DND-41 (cell line): ENCODE measurements around the gene DUS3L.

ENCODE experiments used
- ATAC-seq: fragments of 200-7000 bp; cut with Tn5 transposase; 3 replicates; pipeline ENCODE4 v1.9.1; 2021; ENCODE audit warnings: low read depth; ENCODE audit not compliant: insufficient read depth
- DNase-seq: peaks from one replicate; pipeline ENCODE4 v3.0.0-alpha.2; 2020
- H2AFZ ChIP-seq: 2 replicates; pipeline ENCODE4 v1.6.0; 2012; ENCODE audit warnings: low read depth, low read length
- H3K27ac ChIP-seq: 2 replicates; pipeline ENCODE4 v1.5.1; 2012; ENCODE audit warnings: low read length, inconsistent platforms
- H3K27me3 ChIP-seq: fragments of 200-600 bp; sonication (generic); 2 replicates; pipeline ENCODE4 v1.6.0; 2012; ENCODE audit warnings: low read length, mild to moderate bottlenecking, inconsistent platforms; ENCODE audit not compliant: insufficient read depth, poor library complexity
- H3K36me3 ChIP-seq: 2 replicates; pipeline ENCODE4 v1.5.1; 2012; ENCODE audit warnings: low read length, inconsistent platforms; ENCODE audit not compliant: insufficient read depth
- H3K4me1 ChIP-seq: 2 replicates; pipeline ENCODE4 v1.5.1; 2012; ENCODE audit warnings: mild to moderate bottlenecking, low read length; ENCODE audit not compliant: insufficient read depth
- H3K4me2 ChIP-seq: 2 replicates; pipeline ENCODE4 v1.6.0; 2012; ENCODE audit warnings: mild to moderate bottlenecking, moderate library complexity, low read length, inconsistent platforms; ENCODE audit not compliant: insufficient read depth
- H3K4me3 ChIP-seq, 2 experiments: fragments of 200-600 bp in 1 of 2; shearing (Covaris generic) in 1 of 2; 2 replicates each; pipeline ENCODE4 v1.5.1; 2012 to 2016; ENCODE audit warnings: inconsistent platforms in 2 of 2, low read length in 2 of 2, mild to moderate bottlenecking in 2 of 2, low read depth in 1 of 2, moderate library complexity in 1 of 2
- H3K79me2 ChIP-seq: 2 replicates; pipeline ENCODE4 v1.6.0; 2012; ENCODE audit warnings: low read length, inconsistent platforms; ENCODE audit not compliant: insufficient read depth
- H3K9ac ChIP-seq: 2 replicates; pipeline ENCODE4 v1.6.0; 2012; ENCODE audit warnings: low read depth, mild to moderate bottlenecking, inconsistent platforms, low read length, moderate library complexity
- H3K9me3 ChIP-seq: 2 replicates; pipeline ENCODE4 v1.5.1; 2012; ENCODE audit warnings: low read length, moderate library complexity, mild to moderate bottlenecking, inconsistent platforms; ENCODE audit not compliant: insufficient read depth, severe bottlenecking
- H4K20me1 ChIP-seq: 2 replicates; pipeline ENCODE4 v1.6.0; 2012; ENCODE audit warnings: low read length; ENCODE audit not compliant: insufficient read depth
- CTCF ChIP-seq: IDR thresholded peaks from 2 replicates; pipeline ENCODE4 v1.5.1; 2012; ENCODE audit warnings: borderline replicate concordance, low read length, moderate library complexity, mild to moderate bottlenecking; ENCODE audit not compliant: poor library complexity, severe bottlenecking; ENCODE audit errors: extremely low read depth
- EZH2 ChIP-seq: IDR thresholded peaks from 3 replicates; pipeline ENCODE4 v1.6.1; 2012; ENCODE audit warnings: borderline replicate concordance, low read depth, mild to moderate bottlenecking, moderate library complexity, low read length, inconsistent platforms; ENCODE audit not compliant: severe bottlenecking

The DUS3L gene

GRCh38 chr19:5811117-5811516, 20.2 kb upstream of the DUS3L start:
- H3K9me3 ChIP-seq, result no peaks in the 10 kb centered on the region
- TF ChIP-seq EZH2, result no peak
- TF ChIP-seq CTCF, result no peak
- H3K79me2 ChIP-seq, result no peaks in the 10 kb centered on the region
- ATAC-seq, result no peak
- H3K4me3 ChIP-seq, result no peak overlapping the region
- H2AFZ ChIP-seq, result no peak overlapping the region
- H3K27me3 ChIP-seq, result no peaks in the 10 kb centered on the region
- H3K27ac ChIP-seq, result no peak overlapping the region
- H3K36me3 ChIP-seq, result no peaks in the 10 kb centered on the region
- no peak overlapping the region for H3K9ac ChIP-seq
- no peak overlapping the region for H3K4me2 ChIP-seq
- H4K20me1 ChIP-seq, result no peaks in the 10 kb centered on the region; the same call in 1 of the 2 replicates
- DNase-seq, result no peak
- H3K4me1 ChIP-seq, result no peaks in the 10 kb centered on the region

- ATAC-seq, result no peak
- no peak overlapping the region for H3K4me2 ChIP-seq
Measured at GRCh38 chr19:5809469-5809868, 18.5 kb upstream of the DUS3L start.

GRCh38 chr19:5809053-5809452, 18.1 kb upstream of the DUS3L start:
- Histone ChIP-seq H3K36me3 (no peaks in the 10 kb centered on the region), H4K20me1 (no peaks in the 10 kb centered on the region; the same call in 1 of the 2 replicates), H3K9ac (no peak overlapping the region), H3K27me3 (peaks cover 5% of the 10 kb centered on the region), H3K4me2 (no peak overlapping the region), H3K4me3 (no peak overlapping the region), H3K79me2 (no peaks in the 10 kb centered on the region), H3K27ac (no peak overlapping the region), H2AFZ (no peak overlapping the region), H3K4me1 (peaks cover 7% of the 10 kb centered on the region), H3K9me3 (no peaks in the 10 kb centered on the region)
- no peak for ATAC-seq
- DNase-seq, result no peak
- TF ChIP-seq CTCF (no peak), EZH2 (no peak)

More at GRCh38 chr19:5809469-5809868, 18.5 kb upstream of the DUS3L start:
- peaks cover 3% of the 10 kb centered on the region for H3K4me1 ChIP-seq
- no peak for DNase-seq
- H3K4me3 ChIP-seq, result no peak overlapping the region
- H2AFZ ChIP-seq, result no peak overlapping the region
- H3K27ac ChIP-seq, result no peak overlapping the region
- H3K9me3 ChIP-seq, result no peaks in the 10 kb centered on the region
- H3K79me2 ChIP-seq, result no peaks in the 10 kb centered on the region
- H3K9ac ChIP-seq, result no peak overlapping the region
- no peaks in the 10 kb centered on the region; the same call in 1 of the 2 replicates for H4K20me1 ChIP-seq
- TF ChIP-seq CTCF, result no peak
- peaks cover 2% of the 10 kb centered on the region for H3K27me3 ChIP-seq
- no peaks in the 10 kb centered on the region for H3K36me3 ChIP-seq
